Endodermal cell (in vitro differentiated cells): Measurements from ENCODE around the gene DNAJB14. TPM values are rescaled to one million over a fixed set of nuclear protein-coding genes. Genes with fewer than 3 reads are reported as not detected.

Experiments
- DNase-seq: peaks from one replicate; pipeline ENCODE4 v3.0.0-alpha.2; 2017
- H3K27ac ChIP-seq: 2 replicates; pipeline ENCODE4 v1.5.1; 2013; ENCODE audit warnings: mild to moderate bottlenecking, low read depth, low read length, moderate library complexity
- H3K27me3 ChIP-seq: 2 replicates; pipeline ENCODE4 v1.6.1; 2013; ENCODE audit warnings: mild to moderate bottlenecking, low read length, moderate library complexity; ENCODE audit not compliant: insufficient read depth, control insufficient read depth, poor library complexity, severe bottlenecking
- H3K36me3 ChIP-seq: 2 replicates; pipeline ENCODE4 v1.7.0; 2013; ENCODE audit warnings: mild to moderate bottlenecking, low read length, moderate library complexity; ENCODE audit not compliant: control insufficient read depth, insufficient read depth
- H3K4me1 ChIP-seq: one replicate; pipeline ENCODE4 v1.7.0; 2013; ENCODE audit warnings: low read length; ENCODE audit not compliant: control insufficient read depth, insufficient read depth
- H3K4me3 ChIP-seq: 2 replicates; pipeline ENCODE4 v1.5.1; 2013; ENCODE audit warnings: mild to moderate bottlenecking, low read length, moderate library complexity
- H3K9ac ChIP-seq: 2 replicates; pipeline ENCODE4 v1.6.1; 2013; ENCODE audit warnings: mild to moderate bottlenecking, low read length, moderate library complexity; ENCODE audit not compliant: poor library complexity, severe bottlenecking; ENCODE audit errors: extremely low read depth
- H3K9me3 ChIP-seq: 2 replicates; pipeline ENCODE4 v1.6.1; 2013; ENCODE audit warnings: mild to moderate bottlenecking, low read length, moderate library complexity; ENCODE audit not compliant: control insufficient read depth
- H3K27ac Mint-ChIP-seq: 2 replicates; pipeline ENCODE4 v1.8.0; 2020; ENCODE audit warnings: mixed read lengths
- H3K27me3 Mint-ChIP-seq: 2 replicates; pipeline ENCODE4 v1.8.0; 2021; ENCODE audit warnings: mild to moderate bottlenecking, mixed read lengths; ENCODE audit not compliant: insufficient read depth
- H3K36me3 Mint-ChIP-seq: 2 replicates; pipeline ENCODE4 v1.8.0; 2020; ENCODE audit warnings: low read depth, mixed read lengths
- H3K4me1 Mint-ChIP-seq: 2 replicates; pipeline ENCODE4 v1.8.0; 2020; ENCODE audit warnings: mixed read lengths
- H3K4me3 Mint-ChIP-seq: 2 replicates; pipeline ENCODE4 v1.8.0; 2020; ENCODE audit warnings: mild to moderate bottlenecking, moderate library complexity, mixed read lengths
- H3K9me3 Mint-ChIP-seq: 2 replicates; pipeline ENCODE4 v1.8.0; 2020; ENCODE audit warnings: mild to moderate bottlenecking, mixed read lengths
- WGBS, 2 experiments: methylation state at CpG; one replicate each; pipeline versions ENCODE4 v1.1.5 to v1.1.7; 2013; ENCODE audit warnings: missing lambda C conversion rate in 2 of 2, mixed read lengths in 1 of 2; ENCODE audit not compliant: insufficient coverage in 1 of 2, insufficient read length in 1 of 2; 5-methylcytosine and 5-hydroxymethylcytosine counted together
- long read RNA-seq, 4 experiments: library from polyadenylated mRNA in 2 of 4; library from RNA in 1 of 4; library from capped mRNA in 1 of 4; stranded (forward) in 3 of 4; unstranded in 1 of 4; transcript quantifications; one replicate each; pipeline ENCODE4 v2.0.0, GENCODE V29; 2020 to 2021; ENCODE audit warnings: inconsistent platforms in 1 of 4
- polyA plus RNA-seq, 2 experiments: library from polyadenylated mRNA; stranded (reverse); fragments of 50-300 nt; gene quantifications; one replicate each; pipeline ENCODE4 v1.2.3, GENCODE V29; 2013
- total RNA-seq, 2 donors: library from RNA; stranded (reverse); fragmentation: NEBNext Ultra II Directional in 1 of 2; extraction: Animal tissue kit (Norgen Biotek cat#: 25700) in 1 of 2; gene quantifications; 2 replicates in 1 of 2; 3 replicates in 1 of 2; pipeline ENCODE4 v1.2.1, GENCODE V29; 2021
- TF ChIP-seq, protein P1 (sequence below): fragments of 200-600 bp; sonication (generic); conservative IDR thresholded peaks from 2 replicates; pipeline ENCODE4 v1.5.0; 2021; ENCODE audit warnings: antibody characterized with exemption, mild to moderate bottlenecking

Gene DNAJB14
- total RNA-seq = 10 to 100 TPM; 50.3 to 62.5 TPM
- 20.1 TPM for polyA plus RNA-seq (2013, experiment 1 of 2)
- 20.8 TPM for polyA plus RNA-seq (2013, experiment 2 of 2)
- long read RNA-seq, experiment 1, full-length matches to known transcripts = 3 of 16 reads
- long read RNA-seq, experiment 1, partial matches to known transcripts = 4 of 16 reads
- long read RNA-seq, experiment 1, other reads (novel, unspliced or antisense) = 9 of 16 reads
- long read RNA-seq, experiment 2, full-length matches to known transcripts = 40 of 62 reads
- long read RNA-seq, experiment 2, partial matches to known transcripts = 4 of 62 reads
- long read RNA-seq, experiment 2, other reads (novel, unspliced or antisense) = 18 of 62 reads
- long read RNA-seq, experiment 3, full-length matches to known transcripts = 93 of 115 reads
- long read RNA-seq, experiment 3, partial matches to known transcripts = 6 of 115 reads
- long read RNA-seq, experiment 3, other reads (novel, unspliced or antisense) = 16 of 115 reads
- long read RNA-seq, experiment 4, full-length matches to known transcripts = 20 of 26 reads
- long read RNA-seq, experiment 4, partial matches to known transcripts = 1 of 26 reads
- long read RNA-seq, experiment 4, other reads (novel, unspliced or antisense) = 5 of 26 reads

DNA sequence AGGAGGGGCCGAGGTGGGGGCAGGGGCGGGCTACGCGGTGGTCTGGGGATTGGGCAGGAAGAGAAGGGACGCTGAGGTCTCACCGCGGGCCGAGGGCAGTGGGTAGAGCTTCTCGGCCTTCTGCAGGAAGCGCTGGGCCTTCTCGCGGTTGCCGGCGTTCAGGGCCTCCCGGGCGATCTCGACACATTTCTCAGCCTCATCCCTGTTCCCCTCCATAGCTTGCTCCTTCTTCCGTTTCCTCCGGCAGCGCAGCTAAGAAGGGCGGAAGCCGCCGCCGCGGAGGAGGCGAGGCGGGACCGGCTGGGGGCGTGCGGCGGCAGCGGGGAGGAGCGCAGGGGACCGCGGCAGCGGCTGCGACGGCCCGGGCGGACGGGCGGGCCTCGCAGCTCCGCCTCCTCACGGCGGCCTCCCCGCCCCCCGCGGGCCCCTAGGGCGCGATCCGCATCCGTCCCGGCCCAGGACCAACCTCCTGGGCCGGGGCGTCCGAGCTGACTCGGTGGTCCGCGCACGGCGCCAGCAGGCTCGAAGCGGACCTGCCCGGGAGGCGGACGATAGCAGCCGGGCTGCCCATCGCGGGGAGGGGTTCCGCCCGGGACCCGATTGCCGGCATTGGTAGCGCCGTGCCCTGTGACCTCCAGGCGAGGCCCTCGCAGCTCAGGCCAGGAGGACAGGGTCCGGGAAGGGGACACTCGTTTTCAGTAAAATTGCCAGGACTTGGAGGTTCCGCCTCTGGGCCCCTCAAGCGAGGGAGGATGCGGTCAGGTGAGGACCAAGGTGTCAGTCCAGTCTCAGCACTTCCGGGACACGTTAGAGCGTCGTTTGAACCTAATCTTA lies at the start of gene DNAJB14:
DNAJB14 (minus strand) TSS at position 263 of the 834 bp plus-strand sequence; CDS start at position 216, 47 bp downstream.
- TF ChIP-seq, protein P1, sequence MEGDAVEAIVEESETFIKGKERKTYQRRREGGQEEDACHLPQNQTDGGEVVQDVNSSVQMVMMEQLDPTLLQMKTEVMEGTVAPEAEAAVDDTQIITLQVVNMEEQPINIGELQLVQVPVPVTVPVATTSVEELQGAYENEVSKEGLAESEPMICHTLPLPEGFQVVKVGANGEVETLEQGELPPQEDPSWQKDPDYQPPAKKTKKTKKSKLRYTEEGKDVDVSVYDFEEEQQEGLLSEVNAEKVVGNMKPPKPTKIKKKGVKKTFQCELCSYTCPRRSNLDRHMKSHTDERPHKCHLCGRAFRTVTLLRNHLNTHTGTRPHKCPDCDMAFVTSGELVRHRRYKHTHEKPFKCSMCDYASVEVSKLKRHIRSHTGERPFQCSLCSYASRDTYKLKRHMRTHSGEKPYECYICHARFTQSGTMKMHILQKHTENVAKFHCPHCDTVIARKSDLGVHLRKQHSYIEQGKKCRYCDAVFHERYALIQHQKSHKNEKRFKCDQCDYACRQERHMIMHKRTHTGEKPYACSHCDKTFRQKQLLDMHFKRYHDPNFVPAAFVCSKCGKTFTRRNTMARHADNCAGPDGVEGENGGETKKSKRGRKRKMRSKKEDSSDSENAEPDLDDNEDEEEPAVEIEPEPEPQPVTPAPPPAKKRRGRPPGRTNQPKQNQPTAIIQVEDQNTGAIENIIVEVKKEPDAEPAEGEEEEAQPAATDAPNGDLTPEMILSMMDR = no peak
- H3K9ac ChIP-seq = peak within 1 kb of the TSS; percentile 70
- peak within 1 kb of the TSS; percentile 98 for H3K4me3 ChIP-seq
- peaks cover 24% of the 10 kb centered on the region for H3K4me1 Mint-ChIP-seq
- peak; percentile 93 for DNase-seq
- H3K4me1 ChIP-seq = no peaks in the 10 kb centered on the region
- no peaks in the 10 kb centered on the region for H3K27me3 ChIP-seq
- peaks cover 6% of the 10 kb centered on the region for H3K9me3 ChIP-seq
- H3K27ac ChIP-seq = peak within 1 kb of the TSS; percentile 79
- no peaks in the 10 kb centered on the region for H3K9me3 Mint-ChIP-seq
- H3K36me3 Mint-ChIP-seq = peaks cover 33% of the 10 kb centered on the region
- peak within 1 kb of the TSS; percentile 97 for H3K27ac Mint-ChIP-seq
- 1 to 2% methylated on average over 32 to 87 of the region's 87 CpGs for WGBS, 2 experiments
- H3K27me3 Mint-ChIP-seq = no peaks in the 10 kb centered on the region
- no peak within 1 kb of the TSS for H3K4me3 Mint-ChIP-seq
- H3K36me3 ChIP-seq = peaks cover 29% of the 10 kb centered on the region

DNA sequence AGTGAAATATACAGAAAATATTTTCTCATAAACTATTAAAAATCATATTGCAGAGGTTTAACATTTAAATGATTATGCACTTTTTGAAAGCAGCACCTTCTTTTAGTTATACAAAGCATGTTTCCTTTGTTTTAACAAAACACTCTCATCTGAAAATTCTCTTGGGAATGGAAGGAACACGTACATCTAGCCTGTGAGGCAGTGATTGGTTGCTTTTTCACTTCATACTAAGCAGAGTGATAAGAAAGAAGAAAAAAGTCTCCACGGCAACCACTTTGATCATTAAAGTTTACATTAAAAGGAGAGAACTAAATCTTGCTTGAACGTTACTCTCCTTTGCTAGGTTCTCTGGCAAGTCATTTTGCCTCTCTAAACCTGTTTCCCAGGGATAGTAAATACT lies 45.3 kb upstream of the DNAJB14 start:
- WGBS, 2 experiments = 92% methylated on average over 2 to 3 of the region's 3 CpGs
- no peaks in the 10 kb centered on the region for H3K27me3 Mint-ChIP-seq

DNA sequence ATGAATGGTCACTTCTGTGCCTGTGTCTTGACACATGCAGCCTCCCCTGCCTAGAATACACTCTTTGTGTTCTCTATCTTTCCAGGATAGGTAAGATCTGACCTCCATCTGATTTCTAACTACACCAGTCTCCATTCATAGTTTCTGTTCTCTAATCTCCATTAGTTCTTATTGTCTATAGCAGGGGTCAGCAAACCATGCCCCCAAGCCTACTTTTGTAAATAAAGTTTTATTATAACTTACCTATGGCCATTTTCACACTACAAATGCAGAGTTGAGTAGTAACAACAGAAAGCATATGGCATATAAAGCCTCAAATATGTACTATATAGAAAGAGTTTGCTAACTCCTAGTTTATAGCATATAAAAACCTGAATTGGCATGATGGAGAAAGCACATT lies 41.3 kb upstream of the DNAJB14 start:
- DNase-seq = no peak
- no peak overlapping the region for H3K4me3 Mint-ChIP-seq
- Histone ChIP-seq H3K4me3 (no peak overlapping the region), H3K9ac (no peak overlapping the region), H3K27ac (no peak overlapping the region), H3K36me3 (no peaks in the 10 kb centered on the region), H3K4me1 (no peaks in the 10 kb centered on the region), H3K9me3 (no peaks in the 10 kb centered on the region), H3K27me3 (no peaks in the 10 kb centered on the region)
- H3K4me1 Mint-ChIP-seq = no peaks in the 10 kb centered on the region
- H3K27me3 Mint-ChIP-seq = no peaks in the 10 kb centered on the region
- no peak overlapping the region for H3K27ac Mint-ChIP-seq
- TF ChIP-seq, protein P1 = no peak
- H3K36me3 Mint-ChIP-seq = no peaks in the 10 kb centered on the region
- H3K9me3 Mint-ChIP-seq = no peaks in the 10 kb centered on the region

More for the DNA sequence above, 45.3 kb upstream of the DNAJB14 start:
- no peak for DNase-seq
- H3K4me1 ChIP-seq = no peaks in the 10 kb centered on the region
- TF ChIP-seq, protein P1 = no peak
- H3K27me3 ChIP-seq = no peaks in the 10 kb centered on the region
- H3K27ac Mint-ChIP-seq = no peak overlapping the region
- H3K36me3 ChIP-seq = no peaks in the 10 kb centered on the region
- H3K9me3 Mint-ChIP-seq = no peaks in the 10 kb centered on the region
- no peak overlapping the region for H3K4me3 Mint-ChIP-seq
- no peaks in the 10 kb centered on the region for H3K9me3 ChIP-seq
- no peak overlapping the region for H3K4me3 ChIP-seq
- no peaks in the 10 kb centered on the region for H3K36me3 Mint-ChIP-seq
- no peak overlapping the region for H3K9ac ChIP-seq
- no peaks in the 10 kb centered on the region for H3K4me1 Mint-ChIP-seq
- H3K27ac ChIP-seq = no peak overlapping the region
